DND-41 (cell line): Measurements from ENCODE around the gene CFAP90.

Experiments used
- CTCF ChIP-seq: IDR thresholded peaks from 2 replicates; pipeline ENCODE4 v1.5.1; 2012; ENCODE audit warnings: borderline replicate concordance, low read length, moderate library complexity, mild to moderate bottlenecking; ENCODE audit not compliant: poor library complexity, severe bottlenecking; ENCODE audit errors: extremely low read depth
- EZH2 ChIP-seq: IDR thresholded peaks from 3 replicates; pipeline ENCODE4 v1.6.1; 2012; ENCODE audit warnings: borderline replicate concordance, low read depth, mild to moderate bottlenecking, moderate library complexity, low read length, inconsistent platforms; ENCODE audit not compliant: severe bottlenecking

- no peak for TF ChIP-seq CTCF
- no peak for TF ChIP-seq EZH2
These were observed 47.0 kb downstream of the CFAP90 start for GRCh38 chr5:7803937-7804336.
